GM20431 (cell line): ENCODE measurements around the gene CYTH2.
"Not testable (repeated sequence)": the region's sequence is repeated elsewhere in the genome, so short reads cannot be mapped to it uniquely, and the experiment has no call there.

ENCODE experiments used
- in situ Hi-C: fragments of 300-500 bp; cut with MseI, MboI; formaldehyde crosslinking; loops from one replicate; pipeline ENCODE4 v1.15.0; 2020; ENCODE audit warnings: low sequenced_read_pairs; ENCODE audit not compliant: unreplicated experiment

The CYTH2 gene

DNA sequence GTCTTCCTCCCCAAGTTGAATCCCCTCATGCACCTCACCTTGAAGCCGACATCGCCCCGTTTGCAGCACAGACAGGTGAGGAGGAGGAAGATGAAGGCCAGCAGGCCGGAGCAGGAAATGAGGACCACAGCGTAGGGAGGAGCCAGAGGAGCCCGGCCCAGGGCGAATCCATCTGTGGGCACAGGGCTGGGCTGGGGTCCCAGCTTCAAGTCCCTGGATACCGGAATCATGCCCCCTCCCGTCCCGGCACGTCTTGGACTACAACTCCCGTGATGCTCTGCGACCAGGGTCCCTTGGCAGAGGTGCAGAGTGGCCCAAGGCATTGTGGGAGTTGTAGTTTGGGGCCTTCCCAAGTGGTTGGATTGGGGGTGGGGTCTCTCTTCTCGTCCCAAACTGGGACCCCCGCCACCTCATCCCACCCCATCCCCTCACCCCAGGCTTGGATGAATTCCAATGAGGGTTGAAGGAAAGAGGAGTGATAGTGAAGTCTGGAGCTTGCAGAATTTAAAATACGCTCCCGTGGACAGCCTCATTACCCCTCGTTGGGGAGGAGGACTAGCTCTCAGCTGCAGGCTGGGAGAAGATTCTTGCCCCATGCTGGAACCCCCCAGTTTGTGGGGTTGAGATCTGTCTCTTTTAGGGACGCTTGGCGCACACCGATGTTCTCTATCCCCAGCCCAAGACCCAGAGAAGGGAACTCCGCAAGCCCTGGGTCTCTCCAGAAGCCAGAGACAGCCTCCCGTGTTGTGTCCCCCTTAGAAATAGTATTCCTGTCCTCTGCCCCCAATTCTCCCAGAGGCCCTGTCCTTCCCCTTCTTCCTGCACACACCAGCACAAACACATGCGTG lies 41.5 kb downstream of the CYTH2 start:
- in situ Hi-C loops: no loop called here

DNA sequence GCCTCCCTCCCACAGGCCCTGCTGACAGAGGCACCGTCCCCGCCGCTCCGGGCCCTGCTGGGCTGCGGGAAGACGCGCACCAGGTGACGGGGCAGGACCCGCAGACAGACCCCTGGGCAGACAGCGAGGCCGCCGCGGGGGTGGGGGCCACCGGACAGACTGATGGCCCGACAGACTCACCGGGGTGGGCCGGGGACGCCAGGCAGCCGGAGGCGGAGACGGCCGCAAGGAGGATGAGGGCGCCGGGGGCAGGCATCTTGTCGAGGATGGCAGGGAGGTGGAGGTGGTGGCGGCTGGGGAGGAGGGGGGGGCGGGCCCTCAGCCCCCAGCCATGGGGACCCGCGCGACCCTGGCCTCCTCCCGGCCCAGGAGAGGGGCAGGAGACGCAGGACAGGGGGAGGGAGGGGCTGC lies 42.2 kb downstream of the CYTH2 start:
- in situ Hi-C loops: no loop called here

DNA sequence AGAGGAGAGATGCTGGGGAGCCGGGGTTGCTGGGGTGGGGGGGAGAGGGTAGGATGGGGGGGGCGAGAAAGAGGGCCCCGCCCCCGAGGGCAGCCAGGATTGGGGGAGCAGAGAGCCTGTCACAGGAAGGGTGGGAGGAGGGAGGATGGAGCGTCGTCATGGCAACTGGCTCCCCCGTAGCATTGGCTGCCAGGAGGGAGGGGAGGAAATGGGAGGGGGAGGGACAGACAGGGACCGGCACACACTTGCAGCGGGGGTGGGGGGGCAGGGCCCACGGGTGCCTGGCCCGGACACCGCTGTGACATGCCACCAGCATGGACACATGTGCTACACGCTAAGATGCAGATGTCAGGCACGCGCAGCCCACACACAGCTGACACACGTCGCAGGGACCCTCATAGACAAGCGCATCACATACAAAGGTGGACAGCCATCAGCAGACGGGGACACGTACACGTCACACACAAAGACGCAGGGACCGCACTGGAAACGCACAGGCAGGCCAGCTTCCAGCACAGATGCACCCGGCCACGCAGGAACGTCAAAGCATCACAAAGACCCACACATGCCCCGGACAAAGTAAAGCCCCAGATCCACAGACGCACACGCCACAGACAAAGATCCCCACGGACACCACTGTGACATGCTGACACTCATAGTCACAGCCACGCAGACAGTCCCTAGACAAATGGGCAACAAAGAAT lies 42.8 kb downstream of the CYTH2 start, which contains the start of gene LMTK3:
Gene LMTK3, minus strand, starts transcription at position 36 of the 704 bp plus-strand sequence. CDS start 259 bp downstream, outside the sequence.
- in situ Hi-C loops: no loop called here

DNA sequence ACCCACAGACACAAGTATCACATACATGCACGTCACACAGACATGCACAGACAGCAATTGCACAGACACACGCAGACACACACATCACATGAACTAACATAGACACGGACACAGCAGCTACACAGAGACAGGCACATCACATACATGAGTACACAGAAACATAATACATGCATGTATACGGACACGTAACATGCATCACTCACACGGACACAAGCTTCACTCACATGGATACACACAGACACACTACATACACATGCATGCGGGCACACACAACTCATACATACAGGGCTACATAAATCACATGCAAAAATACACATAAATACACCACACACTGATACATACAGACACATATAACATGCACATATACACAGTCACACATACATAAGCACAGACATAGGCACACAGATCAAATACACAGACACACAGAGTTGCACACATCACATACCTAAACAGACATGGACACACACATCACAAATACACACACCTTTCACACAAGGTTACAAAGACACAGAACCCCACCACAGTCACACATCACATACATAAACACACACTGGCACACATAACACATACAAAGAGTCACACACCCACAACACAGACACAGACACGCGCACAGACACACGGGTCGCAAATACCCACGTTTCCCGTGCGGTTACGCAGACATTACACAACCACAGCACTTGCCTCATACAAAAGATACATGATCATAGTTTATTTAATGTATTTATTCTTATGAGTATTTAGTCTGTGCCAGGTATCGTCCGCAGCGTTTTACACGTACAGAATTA lies 43.5 kb downstream of the CYTH2 start:
- in situ Hi-C loops: no loop called here

DNA sequence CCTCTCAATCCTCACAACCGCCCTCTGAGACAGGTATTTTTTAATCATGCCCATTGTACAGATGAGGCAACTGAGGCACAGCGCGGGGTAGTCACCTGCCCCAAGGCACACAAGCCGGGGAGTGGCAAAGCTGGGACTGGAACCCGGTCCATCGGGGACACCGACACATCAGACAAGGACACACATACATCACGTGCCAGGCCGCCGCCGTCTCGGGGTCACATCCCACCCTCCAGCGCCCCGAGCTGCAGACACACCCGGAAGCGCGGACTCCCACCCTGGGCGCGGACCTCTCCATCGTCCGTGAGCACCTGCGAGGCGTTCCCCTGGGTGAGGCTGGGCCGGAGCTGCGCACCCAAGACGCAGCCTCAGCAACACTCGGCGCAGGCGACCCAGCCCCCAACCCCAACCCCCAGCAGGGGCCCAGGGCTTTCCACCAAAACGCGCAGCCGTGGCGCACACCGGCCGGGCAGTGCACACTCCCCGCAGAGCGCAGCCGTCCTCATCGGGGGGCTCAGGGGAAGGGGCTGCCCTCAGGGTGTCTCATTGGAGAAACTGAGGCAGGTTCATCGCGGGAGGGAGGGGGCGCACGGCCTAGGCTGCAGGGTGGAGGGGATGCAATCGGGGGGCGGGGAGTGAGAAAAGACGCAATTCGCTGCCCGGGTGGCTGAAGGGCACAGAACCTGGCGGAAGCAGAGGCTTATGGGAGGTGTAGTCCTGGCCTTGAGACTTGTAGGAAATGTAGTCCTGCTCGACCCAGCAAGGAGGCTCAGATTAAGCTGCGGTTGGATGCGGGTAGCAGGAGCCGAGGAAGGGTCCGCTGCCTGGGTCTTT lies 44.3 kb downstream of the CYTH2 start:
- in situ Hi-C loops: no loop called here

DNA sequence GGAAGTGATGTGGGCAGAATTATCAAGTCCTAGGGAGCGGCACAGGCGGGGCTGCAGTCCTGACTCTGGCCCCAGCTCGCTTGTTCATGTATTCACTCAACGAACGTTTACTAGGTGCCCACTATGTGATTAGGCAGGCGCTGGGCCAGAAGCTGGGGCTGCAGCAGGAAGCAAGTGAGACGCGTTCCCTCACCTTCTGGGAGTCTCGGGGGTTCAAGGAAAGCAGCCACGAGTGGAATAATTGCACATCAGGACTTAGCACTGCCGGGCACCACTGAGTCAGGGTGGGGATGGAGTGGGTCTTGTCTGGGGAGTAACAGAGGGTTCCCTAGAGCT lies 44.9 kb downstream of the CYTH2 start:
- in situ Hi-C loops: no loop called here

DNA sequence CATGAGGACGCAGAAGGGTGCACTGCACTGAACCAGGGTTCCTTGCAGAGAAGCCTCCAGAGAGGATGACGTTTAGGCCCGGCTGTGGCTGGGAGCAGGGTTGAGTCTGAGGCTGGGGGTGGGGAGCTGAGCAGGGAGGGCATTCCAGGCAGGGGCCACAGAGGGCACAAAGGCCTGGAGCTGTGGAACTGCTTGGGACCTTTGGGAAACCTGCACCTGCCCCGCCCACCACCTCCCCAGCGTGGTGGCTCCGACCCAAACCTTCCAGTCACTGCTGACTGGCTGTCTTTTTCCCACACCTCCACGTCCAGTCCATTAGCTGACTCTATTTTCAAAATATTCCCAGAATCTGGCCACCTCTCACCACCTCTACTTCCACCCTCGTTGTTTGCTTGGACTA lies 47.4 kb downstream of the CYTH2 start:
- in situ Hi-C loops: no loop called here

DNA sequence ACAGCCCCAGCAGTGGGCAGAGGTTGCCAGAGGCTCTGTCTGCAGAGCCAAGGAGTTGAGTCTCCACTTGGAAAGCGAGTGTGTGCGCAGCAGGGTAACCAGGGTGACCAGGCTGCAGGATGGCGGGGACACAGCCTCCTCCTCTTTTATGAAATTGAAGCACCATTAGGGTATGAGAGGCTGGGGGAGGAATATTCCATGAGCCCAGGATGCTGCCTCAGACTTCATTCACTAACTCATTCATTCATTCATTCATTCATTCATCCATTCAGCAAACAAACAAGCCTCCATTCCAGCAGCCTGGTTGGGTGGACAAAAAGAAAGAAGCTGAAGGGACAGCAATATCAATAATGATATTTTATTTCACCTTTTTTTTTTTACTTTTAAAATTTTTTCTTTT lies 49.0 kb downstream of the CYTH2 start:
- in situ Hi-C loops: no loop called here

DNA sequence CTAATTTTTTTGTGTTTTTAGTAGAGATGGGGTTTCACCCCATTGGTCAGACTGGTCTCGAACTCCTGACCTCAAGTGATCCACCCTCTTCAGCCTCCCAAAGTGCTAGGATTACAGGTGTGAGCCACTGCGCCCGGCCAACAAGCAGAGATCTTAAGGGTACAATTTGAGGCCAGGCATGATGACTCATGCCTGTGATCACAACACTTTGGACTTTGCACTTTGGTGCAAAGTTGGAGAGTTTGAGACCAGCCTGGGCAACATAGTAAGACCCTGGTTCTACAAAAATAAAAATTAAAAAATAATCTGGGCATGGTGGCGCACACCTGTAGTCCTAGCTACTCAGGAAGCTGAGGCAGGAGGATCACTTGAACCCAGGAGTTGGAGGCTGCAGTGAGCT lies 50.3 kb downstream of the CYTH2 start:
- in situ Hi-C loops: not testable (repeated sequence)

DNA sequence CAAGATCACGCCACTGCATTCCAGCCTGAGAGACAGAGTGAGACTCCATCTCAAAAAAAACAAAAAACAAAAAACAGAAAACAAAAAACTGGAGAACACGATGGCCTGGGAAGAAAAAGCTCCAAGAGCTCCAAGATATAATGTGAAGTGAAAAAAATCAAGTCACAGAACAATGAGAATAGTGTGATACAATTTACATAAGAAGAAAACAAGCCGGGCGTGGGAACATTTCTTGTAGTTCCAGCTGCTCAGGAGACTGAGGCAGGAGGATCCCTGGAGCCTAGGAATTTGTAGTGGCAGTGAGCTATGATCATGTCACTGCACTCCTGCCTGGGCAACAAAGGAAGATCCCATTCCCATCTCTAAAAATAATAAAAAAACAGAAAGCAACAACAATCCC lies 51.0 kb downstream of the CYTH2 start:
- in situ Hi-C loops: no loop called here

DNA sequence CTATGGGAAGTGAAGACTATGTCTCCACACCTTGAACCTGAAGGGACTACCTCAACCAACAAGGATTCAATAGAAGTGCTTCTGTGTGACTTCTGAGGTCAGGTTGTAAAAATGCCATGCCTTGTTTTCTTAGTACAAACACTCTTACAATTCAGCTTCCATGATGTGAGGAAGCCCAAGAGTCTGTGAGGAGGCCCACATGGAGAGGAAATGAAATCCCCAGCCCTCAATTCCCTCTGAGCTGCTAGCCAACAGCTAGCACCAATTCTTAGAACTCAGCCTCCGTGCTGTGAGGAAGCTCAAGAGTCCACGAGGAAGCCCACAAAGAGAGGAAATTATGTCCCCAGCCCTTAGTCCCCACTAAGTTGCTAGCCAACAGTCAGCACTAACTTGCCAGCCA lies 55.1 kb downstream of the CYTH2 start:
- in situ Hi-C loops: no loop called here

DNA sequence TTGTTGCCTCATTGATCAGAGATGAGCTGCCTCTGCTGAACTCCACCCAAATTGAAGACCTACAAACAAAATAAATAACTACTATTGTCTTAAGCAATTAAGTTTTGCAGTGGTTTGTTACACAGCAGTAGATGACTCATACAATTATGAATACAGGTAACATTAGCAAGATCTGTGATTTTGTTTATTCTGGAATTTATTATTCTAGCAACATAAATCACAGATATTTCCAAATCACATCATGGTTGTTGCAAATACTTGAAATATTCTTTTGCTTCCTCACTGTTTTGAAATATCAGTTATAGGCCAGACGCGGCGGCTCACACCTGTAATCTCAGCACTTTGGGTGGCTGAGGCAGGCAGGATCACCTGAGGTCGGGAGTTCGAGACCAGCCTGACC lies 55.6 kb downstream of the CYTH2 start:
- in situ Hi-C loops: no loop called here

DNA sequence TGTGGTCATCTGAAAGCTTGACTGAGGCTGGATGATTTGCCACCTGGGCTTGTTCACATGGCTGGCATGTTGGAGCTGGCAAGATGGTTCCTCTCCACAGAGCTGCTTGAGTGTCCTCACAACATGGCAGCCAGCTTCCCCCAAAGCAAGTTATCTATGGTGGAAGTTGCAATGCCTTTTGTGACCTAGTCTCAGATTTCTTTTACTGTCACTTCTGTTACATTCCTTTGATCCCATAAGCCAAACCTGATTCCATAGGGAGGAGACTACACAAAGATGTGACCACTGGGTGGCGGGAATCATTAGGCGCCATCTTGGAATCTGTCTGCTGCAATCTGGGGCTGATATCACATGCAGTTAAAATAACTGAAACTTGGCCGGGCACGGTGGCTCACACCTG lies 60.0 kb downstream of the CYTH2 start:
- in situ Hi-C loops: no loop called here

DNA sequence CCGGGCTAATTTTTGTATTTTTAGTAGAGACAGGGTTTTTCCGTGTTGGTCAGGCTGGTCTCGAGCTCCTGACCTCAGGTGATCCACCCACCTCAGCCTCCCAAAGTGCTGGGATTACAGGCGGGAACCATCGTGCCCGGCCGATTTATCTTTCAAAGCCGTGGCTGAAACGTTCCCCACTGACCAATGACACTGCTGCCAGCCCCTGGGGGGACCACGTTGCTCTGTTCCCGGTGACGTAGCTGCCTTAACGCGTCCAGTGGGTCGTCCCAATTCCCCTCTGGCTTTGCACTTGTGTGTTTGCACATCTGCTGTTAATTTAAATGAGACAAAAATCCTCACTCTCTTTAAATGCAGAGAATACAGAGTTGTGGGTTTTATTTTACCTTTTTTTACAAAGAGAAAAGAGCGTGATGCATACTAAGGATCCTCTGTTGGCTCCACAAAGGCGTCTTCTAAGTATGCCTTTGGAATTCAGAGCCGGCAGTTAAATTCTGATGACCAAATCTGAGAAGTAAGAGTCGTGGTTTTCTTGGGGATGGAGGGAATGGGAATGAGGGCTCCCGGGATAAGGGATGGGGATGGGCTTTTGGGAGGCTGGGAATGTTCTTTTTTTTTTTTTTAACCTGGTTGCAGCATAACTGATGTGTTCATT lies 61.0 kb downstream of the CYTH2 start:
- in situ Hi-C loops: no loop called here

DNA sequence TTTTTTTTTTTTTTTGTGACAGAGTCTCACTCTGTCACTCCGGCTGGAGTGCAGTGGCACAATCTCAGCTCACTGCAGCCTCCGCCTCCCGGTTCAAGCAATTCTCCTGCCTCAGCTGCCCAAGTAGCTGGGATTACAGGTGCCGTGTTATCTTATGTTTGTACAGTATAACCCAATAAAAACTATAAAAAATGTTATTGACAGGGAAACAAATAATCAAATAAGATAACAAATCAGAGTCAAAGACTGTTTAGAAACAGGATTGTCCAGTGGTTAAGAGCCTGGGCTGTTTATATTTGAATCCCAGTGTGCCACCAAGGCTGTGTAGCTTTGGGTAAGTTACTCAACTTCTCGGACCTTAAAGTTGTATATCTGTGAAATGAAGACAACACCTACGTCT lies 61.6 kb downstream of the CYTH2 start:
- in situ Hi-C loops: no loop called here
